ENCODE measurements around the gene VPS13A.

GRCh38 chr9:77440057-77440456 is 262.7 kb downstream of the VPS13A start:
- TF ChIP-seq POLR2A (IDR thresholded peaks at IDR 0.05; ENCODE audit: low read length) (no peak), GATA1 (IDR thresholded peaks at IDR 0.05; ENCODE audit: low read depth, low read length) (no peak)
